ENCODE data around the gene RHOH.

DNA sequence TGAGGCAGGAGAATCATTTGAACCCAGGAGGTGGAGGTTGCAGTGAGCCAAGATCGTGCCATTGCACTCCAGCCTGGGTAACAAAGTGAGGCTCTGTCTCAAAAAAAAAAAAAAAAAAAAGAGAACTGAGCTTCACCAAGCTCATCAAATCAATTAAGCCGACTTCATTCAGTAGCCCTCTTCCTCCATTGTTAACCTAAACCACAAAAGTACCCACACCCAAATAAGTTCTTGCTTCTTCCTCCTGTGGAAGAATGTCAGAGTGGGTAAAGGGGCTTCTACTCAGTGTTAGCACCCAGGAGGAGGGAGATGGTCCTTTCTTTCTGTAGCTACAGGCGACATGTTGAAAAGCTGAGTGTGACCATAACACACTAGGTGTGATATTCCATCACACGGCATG lies 79.7 kb downstream of the RHOH start:
- TF ChIP-seq, protein P1, sequence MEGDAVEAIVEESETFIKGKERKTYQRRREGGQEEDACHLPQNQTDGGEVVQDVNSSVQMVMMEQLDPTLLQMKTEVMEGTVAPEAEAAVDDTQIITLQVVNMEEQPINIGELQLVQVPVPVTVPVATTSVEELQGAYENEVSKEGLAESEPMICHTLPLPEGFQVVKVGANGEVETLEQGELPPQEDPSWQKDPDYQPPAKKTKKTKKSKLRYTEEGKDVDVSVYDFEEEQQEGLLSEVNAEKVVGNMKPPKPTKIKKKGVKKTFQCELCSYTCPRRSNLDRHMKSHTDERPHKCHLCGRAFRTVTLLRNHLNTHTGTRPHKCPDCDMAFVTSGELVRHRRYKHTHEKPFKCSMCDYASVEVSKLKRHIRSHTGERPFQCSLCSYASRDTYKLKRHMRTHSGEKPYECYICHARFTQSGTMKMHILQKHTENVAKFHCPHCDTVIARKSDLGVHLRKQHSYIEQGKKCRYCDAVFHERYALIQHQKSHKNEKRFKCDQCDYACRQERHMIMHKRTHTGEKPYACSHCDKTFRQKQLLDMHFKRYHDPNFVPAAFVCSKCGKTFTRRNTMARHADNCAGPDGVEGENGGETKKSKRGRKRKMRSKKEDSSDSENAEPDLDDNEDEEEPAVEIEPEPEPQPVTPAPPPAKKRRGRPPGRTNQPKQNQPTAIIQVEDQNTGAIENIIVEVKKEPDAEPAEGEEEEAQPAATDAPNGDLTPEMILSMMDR (IDR thresholded peaks at IDR 0.05): no peak
- TF ChIP-seq POLR2AphosphoS5 (IDR thresholded peaks at IDR 0.05): no peak
